SKM-1 (cell line): ENCODE data around the gene GNLY.
"Not testable (repeated sequence)": the region's sequence is repeated elsewhere in the genome, so short reads cannot be mapped to it uniquely, and the experiment has no call there.

Source experiments
- DNase-seq: peaks from one replicate; lab custom pipeline; 2025; ENCODE audit not compliant: unreplicated experiment; lab: John Stamatoyannopoulos, UW

The GNLY gene

DNA sequence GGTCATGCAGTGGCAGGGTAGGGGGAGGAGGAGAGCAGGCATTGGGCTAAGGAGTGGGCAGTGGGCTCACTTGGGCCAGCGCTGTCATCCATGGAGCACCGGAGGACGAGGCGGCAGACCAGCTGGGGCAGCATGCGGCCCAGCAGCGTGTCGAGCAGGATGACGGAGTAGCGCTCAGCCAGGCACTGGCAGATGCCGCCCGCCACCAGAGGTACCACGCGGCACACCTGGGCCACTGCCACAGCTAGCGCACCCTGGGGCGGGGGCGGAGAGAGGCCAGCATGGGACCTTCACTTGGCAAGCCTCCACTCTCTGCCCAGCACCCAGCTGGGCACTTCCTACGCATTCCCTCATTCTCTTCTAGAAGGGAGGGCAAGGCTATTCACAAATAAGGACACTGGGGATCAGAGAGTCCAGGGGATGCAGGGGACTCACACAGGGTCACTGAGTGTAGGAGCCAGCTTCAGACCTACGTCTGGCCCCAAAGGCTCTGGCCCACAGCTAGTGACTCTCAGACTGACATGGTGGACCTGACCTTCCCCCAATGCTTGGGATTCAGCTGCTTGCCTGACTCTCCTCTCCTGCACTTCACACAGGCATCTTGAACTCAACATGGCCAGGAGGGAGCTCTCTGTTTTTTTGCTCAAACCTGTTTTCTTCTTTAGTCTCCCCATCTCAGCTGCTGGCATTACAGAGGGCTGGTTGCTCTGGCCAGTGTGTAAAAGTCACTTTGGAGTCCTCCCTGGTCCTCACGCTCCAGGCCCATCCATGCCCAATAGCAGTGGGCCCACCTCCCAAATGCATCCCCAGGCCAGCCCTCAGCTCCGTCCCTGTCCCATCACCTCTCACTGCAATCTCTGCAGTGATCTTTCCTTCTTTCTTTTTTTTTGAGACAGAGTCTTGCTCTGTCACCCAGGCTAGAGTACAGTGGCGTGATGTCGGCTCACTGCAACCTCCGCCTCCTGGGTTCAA is 30.3 kb upstream of the GNLY start:
- no peak for DNase-seq

DNA sequence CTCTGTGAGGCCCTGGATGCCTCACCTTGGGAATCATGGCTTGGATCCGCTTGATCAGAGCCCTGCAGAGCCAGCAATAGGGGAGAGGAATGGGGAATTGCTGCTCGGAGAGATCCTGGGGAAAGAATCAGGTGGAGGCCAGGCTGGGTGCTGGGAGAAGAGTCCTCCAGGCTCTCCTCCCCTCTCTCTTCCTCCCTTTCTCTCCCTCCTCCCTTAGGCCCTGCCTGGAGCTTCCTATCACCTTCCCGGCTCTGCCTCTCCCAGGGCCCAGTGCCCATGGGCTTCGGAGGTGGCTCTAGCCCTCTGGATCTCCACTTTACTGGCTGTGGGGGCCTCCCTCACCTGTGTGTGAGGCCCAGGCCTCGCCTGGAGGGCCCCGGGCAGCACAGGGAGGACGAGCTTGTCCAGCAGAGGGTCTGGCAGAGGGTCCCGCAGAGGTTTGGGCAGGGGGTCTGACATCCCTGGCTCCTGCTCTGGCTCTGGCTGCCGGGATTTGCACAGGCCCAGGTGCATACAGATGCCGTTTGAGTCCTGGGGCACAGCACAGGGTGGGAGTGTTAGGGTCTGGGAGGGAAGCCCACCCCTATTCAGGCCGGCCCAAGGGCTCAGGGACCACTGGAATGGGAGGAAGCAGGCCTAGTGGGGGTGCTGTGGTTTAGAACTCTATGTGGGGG is 28.8 kb upstream of the GNLY start:
- DNase-seq, result no peak

DNA sequence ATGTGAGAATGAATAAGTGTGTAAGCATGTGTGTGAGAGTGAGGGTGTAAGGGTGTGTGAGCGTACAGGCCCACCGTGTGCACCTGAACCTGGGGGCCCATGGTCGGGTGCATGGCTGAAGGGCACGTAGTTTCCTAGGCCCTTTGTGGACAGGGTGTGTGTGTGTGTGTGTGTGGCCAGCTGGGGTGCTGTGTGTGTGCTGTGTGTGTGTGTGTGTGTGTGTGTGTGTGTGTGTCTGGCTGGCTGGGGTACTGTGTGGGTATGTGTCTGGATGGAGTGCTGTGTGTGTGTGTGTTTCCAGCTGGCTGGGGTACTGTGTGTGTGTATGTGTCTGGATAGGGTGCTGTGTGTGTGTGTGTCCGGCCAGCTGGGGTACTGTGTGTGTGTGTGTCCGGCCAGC is 28.1 kb upstream of the GNLY start:
- DNase-seq, result no peak

DNA sequence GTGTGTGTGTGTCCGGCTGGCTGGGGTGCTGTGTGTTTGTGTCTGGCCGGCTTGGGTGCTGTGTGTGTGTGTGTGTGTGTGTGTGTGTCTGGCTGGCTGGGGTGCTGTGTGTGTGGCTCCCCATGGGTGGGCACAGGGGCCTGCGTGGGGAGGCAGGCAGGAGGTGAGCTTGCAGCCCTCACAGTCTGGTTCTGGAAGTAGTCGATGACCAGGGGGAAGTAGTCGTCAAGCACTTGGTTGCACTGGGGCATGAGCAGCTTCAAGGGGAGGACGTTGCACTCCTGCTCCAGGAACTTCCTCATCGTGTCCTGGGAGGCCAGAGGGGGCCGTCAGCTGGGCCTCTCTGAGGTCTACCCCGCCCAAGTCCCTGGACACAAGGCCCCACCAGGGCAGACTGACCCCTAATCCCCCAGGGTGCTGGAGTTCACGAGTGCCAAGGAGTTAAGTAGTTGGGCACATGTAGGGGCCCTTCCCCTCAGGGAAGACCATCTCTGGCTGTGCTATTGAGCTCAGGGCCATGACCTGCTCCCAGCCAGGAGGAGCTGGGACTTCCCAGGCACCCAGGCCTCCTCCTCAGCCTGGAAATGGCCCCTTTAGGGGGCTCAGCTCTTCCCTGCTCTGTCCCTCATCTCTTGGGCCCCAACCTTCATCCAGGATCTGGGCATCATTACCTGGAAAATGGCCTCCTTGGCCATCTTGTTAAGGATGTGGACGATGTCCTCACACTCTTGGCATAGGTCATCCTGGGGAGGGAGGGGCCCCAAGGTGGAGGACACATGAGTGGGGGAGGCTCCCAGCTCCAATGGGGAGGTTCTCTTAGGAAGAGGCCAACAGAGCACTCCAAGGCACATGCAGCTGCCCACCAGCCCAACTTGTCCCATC is 27.5 kb upstream of the GNLY start:
- peak; percentile 81 for DNase-seq

DNA sequence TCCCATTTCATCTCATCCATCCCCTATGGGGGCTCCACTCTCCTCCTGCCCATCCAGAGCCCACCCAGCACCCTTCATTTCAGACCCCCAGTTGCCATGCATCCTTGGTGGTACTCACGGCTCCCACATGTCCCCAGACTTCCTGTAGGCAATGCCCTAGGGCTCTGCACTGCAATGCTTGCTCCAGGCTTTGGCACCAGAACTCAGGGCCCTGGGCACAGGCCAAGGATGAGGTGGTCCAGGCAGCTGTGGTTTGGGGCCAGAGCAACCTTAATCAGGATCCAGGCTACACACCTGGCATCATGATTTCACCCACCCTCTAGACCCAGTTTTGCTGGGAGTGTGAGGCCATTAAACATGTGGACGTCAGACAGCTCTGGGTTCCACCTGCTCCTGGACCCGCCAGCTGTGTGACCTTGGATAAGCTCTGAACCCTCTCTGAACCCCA is 26.6 kb upstream of the GNLY start:
- DNase-seq, result no peak

DNA sequence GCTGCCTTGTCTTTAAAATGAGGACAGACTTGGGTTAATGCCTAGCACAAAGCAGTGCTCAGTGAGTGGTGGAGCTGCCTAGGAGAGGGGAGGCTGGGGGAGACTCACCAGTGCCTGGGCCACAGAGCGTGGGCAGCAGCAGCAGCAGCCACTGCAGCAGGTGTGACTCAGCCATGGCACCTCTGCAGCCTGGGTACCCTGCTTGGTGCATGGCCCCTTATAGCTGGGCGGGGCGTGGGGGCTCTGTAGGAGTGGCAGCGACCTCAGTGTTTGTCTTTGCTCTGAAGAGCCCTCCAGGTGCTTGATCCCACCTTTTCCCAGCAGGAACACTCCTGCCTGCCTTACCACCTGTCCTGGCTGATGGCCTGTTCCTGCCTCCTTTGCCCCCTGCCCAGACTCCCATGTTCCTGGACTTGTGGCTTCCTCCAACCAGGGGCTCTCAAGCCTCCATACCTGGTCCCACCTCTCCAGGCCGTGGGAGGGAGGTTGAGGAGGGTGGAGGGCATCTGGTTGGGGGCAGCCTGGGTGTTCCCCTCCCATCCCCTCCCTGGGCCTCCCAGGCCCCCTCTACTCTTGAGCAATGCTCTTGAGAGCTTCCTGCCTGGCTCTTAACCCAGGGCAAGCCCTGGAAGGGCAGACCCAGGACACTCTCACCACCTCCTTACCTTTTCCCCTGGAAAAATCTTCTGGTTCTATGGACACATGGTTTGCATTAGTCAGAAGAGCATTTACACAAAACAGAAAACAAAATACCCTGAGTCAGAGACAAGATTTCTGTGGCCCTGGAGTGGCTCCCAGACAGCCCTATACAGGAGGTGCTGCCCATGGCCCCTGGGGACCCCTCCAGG is 25.9 kb upstream of the GNLY start, which contains the start of gene SFTPB:
TSS of gene SFTPB (minus strand) at position 191 of the 848 bp plus-strand sequence. CDS start at position 175, 16 bp downstream.
- DNase-seq, result no peak

DNA sequence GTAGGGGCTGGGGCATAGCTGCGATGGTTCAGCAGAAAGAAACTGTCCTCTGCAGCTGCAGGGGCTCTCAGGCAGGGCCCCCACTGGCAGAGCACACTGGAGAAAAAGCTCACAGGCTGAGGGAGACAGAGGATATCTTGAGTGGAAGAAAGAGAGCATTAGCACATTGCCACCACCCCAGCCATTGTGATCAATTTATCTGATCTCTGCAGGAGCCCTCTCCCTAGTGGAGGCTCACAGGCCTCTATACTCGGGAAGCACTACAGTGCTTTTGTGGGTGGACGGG is 25.4 kb upstream of the GNLY start:
- DNase-seq, result no peak

DNA sequence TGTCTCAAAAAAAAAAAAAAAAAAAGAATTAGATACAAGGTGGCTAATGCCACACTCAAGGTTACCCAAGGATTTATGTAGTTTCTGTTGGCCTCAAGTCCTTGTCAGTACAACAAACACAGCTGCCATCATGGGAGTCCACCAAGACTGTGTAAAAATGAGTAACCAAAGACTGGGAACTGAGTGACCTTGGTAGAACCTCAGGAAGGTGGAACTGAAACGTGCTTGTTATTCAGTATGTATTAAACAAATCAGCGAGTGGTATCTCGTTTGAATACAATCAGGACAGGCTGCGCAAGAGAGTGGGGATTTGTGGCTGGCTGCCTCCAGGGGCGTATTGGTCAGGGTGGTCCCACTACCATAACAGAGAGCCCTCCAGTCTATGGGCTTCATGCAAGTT is 24.6 kb upstream of the GNLY start:
- no peak for DNase-seq

DNA sequence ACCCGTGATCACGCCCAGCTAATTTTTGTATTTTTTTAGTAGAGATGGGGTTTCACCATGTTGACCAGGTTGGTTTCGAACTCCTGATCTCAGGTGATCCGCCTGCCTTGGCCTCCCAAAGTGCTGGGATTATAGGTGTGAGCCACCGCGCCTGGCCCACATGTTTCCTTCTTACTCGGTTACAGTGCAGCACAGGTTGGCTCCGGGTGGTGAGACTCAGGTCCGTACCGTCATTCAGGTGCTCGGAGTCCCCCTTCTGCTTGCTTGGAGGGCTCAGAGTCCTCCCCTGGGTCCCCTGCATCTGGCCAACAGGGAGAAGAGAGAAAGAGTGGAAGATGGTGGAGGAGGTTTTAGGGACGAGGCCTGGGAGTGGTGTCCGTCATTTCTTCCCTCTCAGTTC is 23.7 kb upstream of the GNLY start:
- not testable (repeated sequence) for DNase-seq

DNA sequence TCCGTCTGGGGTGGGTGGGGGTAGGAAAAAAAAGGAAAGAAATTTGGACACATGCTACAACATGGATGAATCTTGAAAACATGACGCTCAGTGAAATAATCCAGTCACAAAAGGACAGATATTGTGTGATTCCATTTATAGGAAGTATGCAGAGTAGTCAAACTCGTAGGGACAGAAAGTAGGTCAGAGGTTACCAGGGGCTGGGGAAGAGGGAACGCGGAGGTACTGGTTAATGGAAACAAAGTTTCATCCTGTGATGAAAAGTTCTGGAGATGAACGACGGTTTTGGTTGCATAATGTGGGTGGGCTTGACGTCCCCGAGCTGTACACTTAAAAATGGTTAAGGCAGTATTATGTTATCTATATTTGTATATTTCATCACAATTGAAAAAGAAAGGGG is 21.7 kb upstream of the GNLY start:
- peak; percentile 52 for DNase-seq

DNA sequence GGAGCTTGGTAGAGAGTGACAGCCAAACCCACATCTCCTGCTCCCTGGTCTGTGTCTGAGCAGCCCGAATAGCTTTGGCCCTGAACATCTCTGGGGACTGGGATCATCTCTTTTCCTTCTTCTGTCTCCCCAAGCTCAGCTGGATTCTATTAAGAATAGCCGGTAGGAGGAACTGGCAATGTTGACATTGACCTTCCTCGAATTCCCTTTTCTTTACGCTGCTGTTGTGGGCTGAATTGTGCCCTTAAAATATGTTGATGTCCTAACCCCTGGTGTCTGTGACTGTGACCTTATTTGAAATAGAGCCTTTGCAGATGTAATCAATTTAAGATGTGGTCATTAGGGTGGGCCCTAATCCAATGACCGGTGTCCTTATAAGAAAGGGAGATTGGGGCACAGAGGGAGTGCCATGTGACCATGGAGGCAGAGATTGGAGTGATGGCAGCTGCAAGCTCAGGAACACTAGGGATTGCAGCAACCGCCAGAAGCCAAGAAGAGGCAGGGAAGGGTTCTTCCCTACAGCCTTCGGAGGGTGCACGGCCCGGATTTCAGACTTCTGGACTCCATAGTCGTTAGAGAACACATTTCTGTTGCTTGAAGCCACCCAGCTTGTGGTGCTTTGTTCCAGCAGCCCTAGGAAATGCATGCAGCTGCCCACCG is 20.3 kb upstream of the GNLY start:
- no peak for DNase-seq

DNA sequence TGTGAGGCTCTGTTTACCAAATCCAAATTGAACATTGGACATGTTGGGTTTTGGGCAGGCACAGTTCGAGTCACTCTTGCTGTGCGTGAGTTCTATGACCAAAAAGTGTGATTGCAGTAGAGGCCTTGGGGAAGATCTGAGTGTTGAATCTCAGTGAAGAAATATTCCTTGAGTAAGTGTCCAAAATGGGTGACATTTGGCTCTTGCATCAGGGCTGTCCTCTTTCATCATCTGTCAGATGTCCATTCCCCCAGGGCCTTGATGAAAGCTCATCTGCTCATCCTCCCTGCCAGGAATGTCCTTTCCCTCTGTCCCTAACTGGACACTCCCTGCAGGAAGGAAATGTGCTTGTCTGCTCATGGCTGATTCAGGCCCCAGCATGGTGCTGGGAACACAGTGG is 19.7 kb upstream of the GNLY start:
- DNase-seq, result peak; percentile 78

DNA sequence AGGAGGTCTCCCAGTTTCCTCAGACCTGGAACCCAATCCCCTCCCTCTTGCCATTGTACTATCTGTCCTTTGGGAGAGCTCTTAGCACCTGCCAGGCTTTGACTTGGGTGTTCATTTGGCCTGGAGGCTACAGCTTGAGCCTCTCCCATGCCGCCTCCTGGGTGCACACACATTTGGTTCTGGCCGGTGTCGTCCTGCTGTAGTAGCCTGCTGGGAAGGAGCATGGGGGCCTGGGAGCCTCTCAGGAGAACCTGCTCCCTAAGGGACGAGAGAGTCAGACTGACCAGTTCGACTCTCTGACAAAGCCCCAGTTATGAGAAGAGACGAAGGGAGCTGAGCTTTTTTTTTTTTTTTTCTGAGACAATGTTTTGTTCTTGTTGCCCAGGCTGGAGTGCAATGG is 18.7 kb upstream of the GNLY start:
- DNase-seq, result no peak

DNA sequence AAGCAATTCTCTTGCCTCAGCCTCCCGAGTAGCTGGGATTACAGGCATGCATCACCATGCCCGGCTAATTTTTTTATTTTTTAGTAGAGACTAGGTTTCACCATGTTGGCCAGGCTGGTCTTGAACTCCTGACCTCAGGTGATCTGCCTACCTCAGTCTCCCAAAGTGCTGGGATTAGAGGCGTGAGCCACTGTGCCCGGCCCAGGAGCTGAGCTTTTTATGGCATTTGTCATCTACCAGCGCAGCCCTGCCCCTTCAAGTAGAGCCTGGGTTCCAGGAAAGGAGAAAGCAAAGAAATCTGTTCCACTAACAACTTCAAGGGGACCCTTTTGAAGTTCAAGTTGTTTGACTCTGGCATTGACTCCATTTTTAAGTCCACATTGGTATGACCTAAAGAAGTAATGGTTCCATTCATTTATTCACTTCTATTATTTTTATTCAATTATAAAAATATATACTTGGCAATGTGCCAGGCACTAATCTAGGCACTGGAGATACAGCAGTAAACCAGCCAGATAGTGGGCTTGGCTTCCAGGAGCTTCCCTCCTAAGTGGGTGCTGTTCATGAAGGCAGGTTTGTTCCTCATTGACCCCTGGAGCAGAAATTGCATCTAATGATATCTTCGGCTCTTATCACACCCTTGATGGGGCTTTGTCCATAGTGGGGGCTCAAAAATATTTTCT is 18.2 kb upstream of the GNLY start:
- DNase-seq, result no peak

DNA sequence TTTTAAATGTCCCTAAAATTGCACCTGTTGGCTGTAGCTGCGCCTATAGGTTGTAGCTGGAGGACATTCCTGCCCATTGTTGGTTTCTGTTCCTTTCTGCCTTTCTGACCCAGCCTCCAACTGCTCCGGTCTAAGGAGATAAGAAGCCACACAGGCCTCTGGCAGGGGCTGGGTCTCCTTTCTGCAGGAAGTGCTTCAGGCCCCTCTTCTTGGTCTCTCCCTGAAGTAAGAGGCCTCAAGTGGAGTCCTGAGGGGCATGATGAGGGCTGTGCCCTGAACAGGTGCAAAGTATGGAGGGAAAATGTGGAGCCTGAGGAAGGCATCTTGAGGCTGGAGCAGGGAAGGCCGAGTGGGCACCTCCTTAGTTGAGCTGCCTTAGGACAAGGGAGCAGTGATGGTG is 15.8 kb upstream of the GNLY start:
- no peak for DNase-seq

DNA sequence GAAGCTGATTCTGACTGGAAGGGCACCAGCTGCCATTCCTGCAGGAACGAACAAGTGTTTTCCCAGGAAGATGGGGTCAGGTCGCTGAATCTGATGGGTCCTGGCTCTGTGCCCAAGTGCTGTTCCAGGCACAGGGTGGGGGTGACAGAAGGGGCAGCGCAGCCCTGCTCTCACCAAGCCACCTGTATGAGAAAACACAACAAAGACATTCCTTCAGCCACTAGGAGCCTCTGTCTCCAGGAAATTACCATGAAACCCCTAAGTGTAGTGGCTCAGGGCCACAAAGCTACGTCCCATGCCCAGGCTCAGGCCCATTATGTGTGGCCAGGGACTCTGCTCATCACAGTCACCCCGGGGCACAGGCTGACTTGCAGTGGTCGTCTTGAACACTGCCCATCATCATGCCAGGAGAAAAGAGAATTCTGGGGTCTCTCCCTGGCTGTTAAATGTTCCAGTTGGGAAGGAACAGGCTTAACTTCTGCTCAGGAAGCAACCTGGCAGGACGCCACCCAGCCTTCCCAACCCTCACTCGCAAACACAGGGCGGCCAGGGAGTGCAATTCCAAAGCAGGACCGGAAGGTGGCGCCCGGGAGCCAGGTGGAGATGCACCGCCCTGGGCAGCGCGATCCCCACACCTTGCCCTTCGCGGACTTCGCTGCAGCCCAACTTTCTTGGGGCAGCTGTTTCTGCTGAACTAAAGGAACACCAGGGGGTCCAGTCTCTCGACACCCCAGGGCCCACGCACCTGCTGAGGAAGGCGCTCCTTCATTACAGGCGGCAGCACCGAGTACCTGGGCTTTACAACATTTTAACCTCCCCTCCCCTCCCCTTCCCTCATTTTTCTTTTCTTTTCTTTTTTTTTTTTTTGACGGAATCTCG is 15.1 kb upstream of the GNLY start:
- peak; percentile 55 for DNase-seq

DNA sequence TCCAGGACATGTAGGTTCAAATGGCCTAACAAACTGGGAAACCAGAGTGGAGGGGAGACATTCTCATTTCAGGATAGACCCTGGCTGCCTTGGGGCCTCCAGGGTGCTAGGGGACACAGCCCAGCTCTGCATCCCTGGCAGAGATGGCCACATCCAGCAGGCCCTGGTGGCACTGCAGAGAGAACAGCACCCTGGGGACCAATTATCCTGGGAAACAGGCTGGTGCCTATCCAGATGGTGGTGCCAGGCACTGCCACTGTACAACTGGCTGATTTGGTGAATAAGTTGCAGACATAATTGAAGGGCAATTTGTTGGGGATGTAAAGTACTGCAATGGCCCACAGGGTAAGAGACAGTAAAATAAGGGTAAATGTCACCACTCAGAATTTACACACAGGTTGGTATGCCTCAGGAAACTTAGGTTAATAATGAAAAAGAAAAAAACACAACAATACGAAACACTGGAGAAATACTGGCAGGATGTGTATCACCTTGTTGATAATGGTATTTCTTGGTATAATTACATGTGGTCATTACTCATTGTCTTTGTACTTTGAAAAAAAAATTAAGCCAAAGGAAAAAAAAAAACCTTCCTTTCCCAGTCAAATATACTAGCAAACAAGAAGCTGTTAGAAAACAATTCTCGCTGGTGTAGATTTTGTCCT is 13.3 kb upstream of the GNLY start:
- DNase-seq, result no peak

DNA sequence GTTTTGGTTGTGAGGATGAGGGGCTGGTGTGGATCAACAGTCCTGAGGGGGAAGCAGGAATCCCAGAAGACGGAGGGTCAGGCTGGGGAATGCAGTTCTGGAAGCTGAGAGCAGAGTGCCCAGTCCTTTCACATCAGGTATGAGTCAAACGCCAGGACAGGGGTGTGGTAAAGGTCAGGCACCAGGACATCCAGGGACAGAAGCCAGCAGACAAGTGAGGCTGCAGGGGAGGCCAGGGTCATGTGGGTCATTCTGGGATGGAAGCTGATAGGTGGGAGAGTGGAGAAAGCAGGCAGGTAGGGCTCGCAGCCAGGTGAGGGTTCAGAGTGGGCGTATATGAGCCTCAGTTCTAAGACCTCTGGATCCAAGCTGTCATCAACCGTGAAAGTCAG is 12.8 kb upstream of the GNLY start:
- no peak for DNase-seq
